Measurements from ENCODE around the gene AURKAIP1.

Gene AURKAIP1

GRCh38 chr1:1347663-1348419, 27.2 kb downstream of the AURKAIP1 start:
- Histone ChIP-seq H3K9me3 (replicated peaks; ENCODE audit: low read length) (no peaks in the 10 kb centered on the region), H3K4me2 (ENCODE audit: low read length) (peak overlapping the region; percentile 87), H3K4me1 (ENCODE audit: control insufficient read depth, insufficient read depth, low read length) (peaks cover 56% of the 10 kb centered on the region), H3K9ac (ENCODE audit: low read depth, low read length) (peak overlapping the region; percentile 81), H3K4me3 (ENCODE audit: low read length) (peak overlapping the region; percentile 79), H3K36me3 (ENCODE audit: insufficient read depth, low read length) (peaks cover 14% of the 10 kb centered on the region), H3K27me3 (ENCODE audit: control insufficient read depth, insufficient read depth, low read length) (no peaks in the 10 kb centered on the region)

- H3K9ac ChIP-seq (ENCODE audit: low read depth, low read length), result peak overlapping the region; percentile 81
- H3K4me1 ChIP-seq (ENCODE audit: control insufficient read depth, insufficient read depth, low read length), result peaks cover 48% of the 10 kb centered on the region
- peak overlapping the region; percentile 79 for H3K4me3 ChIP-seq (ENCODE audit: low read length)
Observed at GRCh38 chr1:1347026-1347595, 27.9 kb downstream of the AURKAIP1 start.

GRCh38 chr1:1346501-1346890, 28.5 kb downstream of the AURKAIP1 start:
- Histone ChIP-seq H3K4me1 (ENCODE audit: control insufficient read depth, insufficient read depth, low read length) (peaks cover 42% of the 10 kb centered on the region), H3K27me3 (ENCODE audit: control insufficient read depth, insufficient read depth, low read length) (no peaks in the 10 kb centered on the region), H3K4me2 (ENCODE audit: low read length) (peak overlapping the region; percentile 87), H3K9ac (ENCODE audit: low read depth, low read length) (peak overlapping the region; percentile 81), H3K4me3 (ENCODE audit: low read length) (peak overlapping the region; percentile 79), H3K36me3 (ENCODE audit: insufficient read depth, low read length) (peaks cover 9% of the 10 kb centered on the region), H3K9me3 (replicated peaks; ENCODE audit: low read length) (no peaks in the 10 kb centered on the region)

More at GRCh38 chr1:1347026-1347595, 27.9 kb downstream of the AURKAIP1 start:
- H3K9me3 ChIP-seq (replicated peaks; ENCODE audit: low read length), result no peaks in the 10 kb centered on the region
- no peaks in the 10 kb centered on the region for H3K27me3 ChIP-seq (ENCODE audit: control insufficient read depth, insufficient read depth, low read length)
- peaks cover 9% of the 10 kb centered on the region for H3K36me3 ChIP-seq (ENCODE audit: insufficient read depth, low read length)
- peak overlapping the region; percentile 87 for H3K4me2 ChIP-seq (ENCODE audit: low read length)

GRCh38 chr1:1345860-1346500, 29.0 kb downstream of the AURKAIP1 start:
- peak overlapping the region; percentile 79 for H3K4me3 ChIP-seq (ENCODE audit: low read length)
- no peaks in the 10 kb centered on the region for H3K27me3 ChIP-seq (ENCODE audit: control insufficient read depth, insufficient read depth, low read length)
- H3K9me3 ChIP-seq (replicated peaks; ENCODE audit: low read length), result no peaks in the 10 kb centered on the region
- H3K4me1 ChIP-seq (ENCODE audit: control insufficient read depth, insufficient read depth, low read length), result peaks cover 40% of the 10 kb centered on the region
- peak overlapping the region; percentile 87 for H3K4me2 ChIP-seq (ENCODE audit: low read length)
- peak overlapping the region; percentile 81 for H3K9ac ChIP-seq (ENCODE audit: low read depth, low read length)
- peaks cover 14% of the 10 kb centered on the region for H3K36me3 ChIP-seq (ENCODE audit: insufficient read depth, low read length)

GRCh38 chr1:1345384-1345783, 29.6 kb downstream of the AURKAIP1 start:
- Histone ChIP-seq H3K36me3 (ENCODE audit: insufficient read depth, low read length) (peaks cover 20% of the 10 kb centered on the region), H3K9me3 (replicated peaks; ENCODE audit: low read length) (no peaks in the 10 kb centered on the region), H3K4me3 (ENCODE audit: low read length) (peak overlapping the region; percentile 79), H3K27me3 (ENCODE audit: control insufficient read depth, insufficient read depth, low read length) (no peaks in the 10 kb centered on the region), H3K4me1 (ENCODE audit: control insufficient read depth, insufficient read depth, low read length) (peaks cover 40% of the 10 kb centered on the region), H3K4me2 (ENCODE audit: low read length) (peak overlapping the region; percentile 87), H3K9ac (ENCODE audit: low read depth, low read length) (peak overlapping the region; percentile 81)

- no peaks in the 10 kb centered on the region for H3K9me3 ChIP-seq (replicated peaks; ENCODE audit: low read length)
- peak overlapping the region; percentile 79 for H3K4me3 ChIP-seq (ENCODE audit: low read length)
- no peaks in the 10 kb centered on the region for H3K27me3 ChIP-seq (ENCODE audit: control insufficient read depth, insufficient read depth, low read length)
- H3K9ac ChIP-seq (ENCODE audit: low read depth, low read length), result peak overlapping the region; percentile 81
- peaks cover 40% of the 10 kb centered on the region for H3K4me1 ChIP-seq (ENCODE audit: control insufficient read depth, insufficient read depth, low read length)
- peaks cover 24% of the 10 kb centered on the region for H3K36me3 ChIP-seq (ENCODE audit: insufficient read depth, low read length)
- peak overlapping the region; percentile 87 for H3K4me2 ChIP-seq (ENCODE audit: low read length)
Observed at GRCh38 chr1:1344655-1345361, 30.2 kb downstream of the AURKAIP1 start.

- H3K36me3 ChIP-seq (ENCODE audit: insufficient read depth, low read length), result peaks cover 30% of the 10 kb centered on the region
- H3K4me3 ChIP-seq (ENCODE audit: low read length), result peak overlapping the region; percentile 79
Observed at GRCh38 chr1:1343811-1344421, 31.1 kb downstream of the AURKAIP1 start.

GRCh38 chr1:1342584-1343115, 32.4 kb downstream of the AURKAIP1 start:
- Histone ChIP-seq H3K4me3 (ENCODE audit: low read length) (no peak overlapping the region), H3K9me3 (replicated peaks; ENCODE audit: low read length) (no peaks in the 10 kb centered on the region), H3K36me3 (ENCODE audit: insufficient read depth, low read length) (peaks cover 38% of the 10 kb centered on the region), H3K27me3 (ENCODE audit: control insufficient read depth, insufficient read depth, low read length) (no peaks in the 10 kb centered on the region), H3K9ac (ENCODE audit: low read depth, low read length) (no peak overlapping the region), H3K4me1 (ENCODE audit: control insufficient read depth, insufficient read depth, low read length) (peaks cover 40% of the 10 kb centered on the region), H3K4me2 (ENCODE audit: low read length) (no peak overlapping the region)

More at GRCh38 chr1:1343811-1344421, 31.1 kb downstream of the AURKAIP1 start:
- peaks cover 40% of the 10 kb centered on the region for H3K4me1 ChIP-seq (ENCODE audit: control insufficient read depth, insufficient read depth, low read length)
- peak overlapping the region; percentile 87 for H3K4me2 ChIP-seq (ENCODE audit: low read length)
- H3K9me3 ChIP-seq (replicated peaks; ENCODE audit: low read length), result no peaks in the 10 kb centered on the region
- peak overlapping the region; percentile 81 for H3K9ac ChIP-seq (ENCODE audit: low read depth, low read length)
- no peaks in the 10 kb centered on the region for H3K27me3 ChIP-seq (ENCODE audit: control insufficient read depth, insufficient read depth, low read length)

- peaks cover 40% of the 10 kb centered on the region for H3K36me3 ChIP-seq (ENCODE audit: insufficient read depth, low read length)
Observed at GRCh38 chr1:1342061-1342562, 32.9 kb downstream of the AURKAIP1 start.

GRCh38 chr1:1341549-1342021, 33.4 kb downstream of the AURKAIP1 start:
- peaks cover 31% of the 10 kb centered on the region for H3K4me1 ChIP-seq (ENCODE audit: control insufficient read depth, insufficient read depth, low read length)
- no peak overlapping the region for H3K4me3 ChIP-seq (ENCODE audit: low read length)
- no peak overlapping the region for H3K9ac ChIP-seq (ENCODE audit: low read depth, low read length)
- H3K36me3 ChIP-seq (ENCODE audit: insufficient read depth, low read length), result peaks cover 44% of the 10 kb centered on the region
- no peaks in the 10 kb centered on the region for H3K9me3 ChIP-seq (replicated peaks; ENCODE audit: low read length)
- H3K27me3 ChIP-seq (ENCODE audit: control insufficient read depth, insufficient read depth, low read length), result no peaks in the 10 kb centered on the region
- no peak overlapping the region for H3K4me2 ChIP-seq (ENCODE audit: low read length)

More at GRCh38 chr1:1342061-1342562, 32.9 kb downstream of the AURKAIP1 start:
- Histone ChIP-seq H3K9ac (ENCODE audit: low read depth, low read length) (no peak overlapping the region), H3K4me2 (ENCODE audit: low read length) (no peak overlapping the region), H3K4me3 (ENCODE audit: low read length) (no peak overlapping the region), H3K4me1 (ENCODE audit: control insufficient read depth, insufficient read depth, low read length) (peaks cover 36% of the 10 kb centered on the region), H3K27me3 (ENCODE audit: control insufficient read depth, insufficient read depth, low read length) (no peaks in the 10 kb centered on the region), H3K9me3 (replicated peaks; ENCODE audit: low read length) (no peaks in the 10 kb centered on the region)

Measured in skeletal muscle satellite cell (primary cell).